Prostate gland (tissue), 2 donors: ENCODE measurements around the gene PAH.

ENCODE experiments used
- CTCF ChIP-seq, 4 experiments: fragments of 200-600 bp in 2 of 4; fragments of 450-650 bp in 2 of 4; sonication (generic) in 2 of 4; IDR thresholded peaks; 1 replicate in 3 of 4; 2 replicates in 1 of 4; pipeline ENCODE4 v1.5.1; 2016 to 2019; ENCODE audit warnings: antibody characterized with exemption in 4 of 4, mild to moderate bottlenecking in 2 of 4, moderate library complexity in 2 of 4
- POLR2A ChIP-seq: fragments of 450-650 bp; IDR thresholded peaks from one replicate; pipeline ENCODE4 v1.6.1; 2016; ENCODE audit warnings: antibody characterized with exemption, mild to moderate bottlenecking

GRCh38 chr12:102910792-102911191 is 6.3 kb downstream of the PAH start:
- TF ChIP-seq CTCF (IDR thresholded peaks at IDR 0.05), result no peak
- no peak for TF ChIP-seq POLR2A
